A204.1 (cell line): Measurements from ENCODE around the gene SPACDR.

Experiments
- FAIRE-seq: peaks from 2 replicates; lab custom pipeline; 2012; peaks lifted over from hg19 to GRCh38; lab: Jason Lieb, UNC

The SPACDR gene

DNA sequence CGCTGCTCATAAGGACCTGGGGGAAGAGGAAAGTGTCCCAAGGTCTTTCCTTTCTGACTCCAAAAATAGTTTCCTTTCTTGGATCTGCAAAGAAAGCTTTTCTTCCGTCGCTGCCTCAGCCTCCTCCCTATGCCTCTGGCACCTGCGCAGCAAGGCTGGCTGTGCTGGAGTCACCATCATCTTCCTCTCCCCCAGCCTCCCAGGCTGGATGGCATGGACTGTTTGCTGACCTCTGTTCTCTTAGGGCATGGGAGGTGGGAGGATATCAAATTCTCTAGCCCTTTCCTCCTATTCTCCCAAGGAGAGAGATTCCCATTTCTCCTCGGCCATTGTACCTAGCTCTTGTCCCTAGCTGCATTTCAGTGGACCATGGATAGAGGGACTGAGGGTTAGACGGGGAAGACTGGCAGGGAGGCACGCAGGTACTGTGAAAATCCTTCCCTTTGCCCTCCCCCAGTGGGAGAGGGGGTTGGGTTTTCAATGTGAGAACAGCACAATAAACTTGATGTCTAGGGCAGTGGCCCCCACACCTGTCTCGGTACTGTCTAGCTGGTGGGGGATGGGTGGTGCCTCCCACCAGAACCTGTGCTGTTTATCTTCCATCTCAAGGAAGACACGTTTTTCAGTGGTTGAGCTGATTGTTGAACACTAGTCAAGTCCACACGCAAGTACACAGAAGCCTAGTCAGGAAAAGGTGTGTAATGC, 30.3 kb downstream of the SPACDR start:
- FAIRE-seq: no peak

DNA sequence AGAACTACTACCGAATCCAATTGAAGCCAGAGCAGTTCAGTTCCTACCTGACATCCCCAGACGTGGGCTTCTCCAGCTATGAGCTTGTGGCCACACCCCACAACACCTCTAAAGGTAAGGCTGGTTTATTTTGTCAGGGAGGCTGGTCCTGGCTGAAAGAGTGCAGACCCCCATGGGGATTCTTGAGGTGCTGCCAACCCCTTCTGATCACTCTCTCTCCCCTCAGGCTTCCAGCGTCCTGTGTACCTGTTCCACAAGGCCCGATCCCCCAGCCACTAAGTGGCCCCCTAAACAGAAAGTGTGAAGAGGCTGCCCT, 30.8 kb downstream of the SPACDR start:
- no peak for FAIRE-seq

DNA sequence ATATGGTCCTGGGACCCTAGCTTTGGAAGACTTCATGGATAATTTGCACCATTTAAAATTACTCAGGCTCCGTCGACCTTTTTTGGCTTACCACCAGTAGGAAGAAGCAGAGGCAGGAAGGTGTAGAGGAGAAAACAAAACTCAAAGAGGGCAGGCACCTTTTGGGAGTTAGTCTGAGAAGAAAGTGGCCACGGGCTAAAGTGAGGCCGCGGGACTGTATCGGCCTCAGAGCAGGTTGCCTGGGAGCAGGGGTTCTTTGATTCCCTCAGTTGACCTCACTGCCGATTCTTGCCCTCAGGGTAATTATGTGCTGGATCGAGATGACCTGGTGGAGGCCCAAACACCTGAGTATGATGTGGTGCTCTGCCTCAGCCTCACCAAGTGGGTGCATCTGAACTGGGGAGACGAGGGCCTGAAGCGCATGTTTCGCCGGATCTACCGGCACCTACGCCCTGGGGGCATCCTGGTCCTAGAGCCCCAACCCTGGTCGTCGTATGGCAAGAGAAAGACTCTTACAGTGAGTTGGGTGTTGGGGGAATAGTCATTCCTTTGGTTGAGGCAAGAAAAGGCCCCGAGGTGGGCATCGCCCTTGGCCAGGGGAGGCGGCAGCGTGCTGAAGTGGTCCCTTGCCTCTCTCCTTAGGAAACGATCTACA, 31.3 kb downstream of the SPACDR start:
- FAIRE-seq: no peak

DNA sequence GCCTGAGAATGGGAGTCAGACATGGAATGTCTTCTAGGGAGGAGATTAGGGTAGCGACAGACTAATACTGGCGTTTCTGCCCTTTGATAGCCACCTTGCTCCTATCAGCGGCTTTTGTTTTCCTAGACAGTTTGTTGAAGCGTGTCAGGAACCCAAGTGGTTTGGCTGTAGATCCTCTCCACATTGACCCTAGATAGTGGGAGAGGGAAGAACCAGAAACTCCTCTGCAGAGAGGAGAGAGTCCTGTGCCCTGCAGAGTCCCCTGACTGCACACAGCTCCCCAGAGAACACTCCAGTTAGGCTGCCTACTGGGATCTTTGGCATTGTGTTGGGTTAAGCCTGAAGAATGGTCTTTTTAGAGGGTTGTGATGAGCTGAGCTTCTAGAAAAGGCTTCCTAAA, 32.0 kb downstream of the SPACDR start:
- FAIRE-seq: no peak

GRCh38 chr7:100431286-100431735, 32.7 kb downstream of the SPACDR start:
- FAIRE-seq: no peak

GRCh38 chr7:100430493-100431285, 33.4 kb downstream of the SPACDR start:
- FAIRE-seq: no peak

GRCh38 chr7:100429637-100430492, 34.2 kb downstream of the SPACDR start, which contains the start of gene MEPCE:
TSS of gene MEPCE (plus strand) at chr7:100429831. CDS start at chr7:100430019, 188 bp downstream.
- FAIRE-seq: no peak

GRCh38 chr7:100428967-100429636, 35.0 kb downstream of the SPACDR start:
- peak; percentile 98 for FAIRE-seq

DNA sequence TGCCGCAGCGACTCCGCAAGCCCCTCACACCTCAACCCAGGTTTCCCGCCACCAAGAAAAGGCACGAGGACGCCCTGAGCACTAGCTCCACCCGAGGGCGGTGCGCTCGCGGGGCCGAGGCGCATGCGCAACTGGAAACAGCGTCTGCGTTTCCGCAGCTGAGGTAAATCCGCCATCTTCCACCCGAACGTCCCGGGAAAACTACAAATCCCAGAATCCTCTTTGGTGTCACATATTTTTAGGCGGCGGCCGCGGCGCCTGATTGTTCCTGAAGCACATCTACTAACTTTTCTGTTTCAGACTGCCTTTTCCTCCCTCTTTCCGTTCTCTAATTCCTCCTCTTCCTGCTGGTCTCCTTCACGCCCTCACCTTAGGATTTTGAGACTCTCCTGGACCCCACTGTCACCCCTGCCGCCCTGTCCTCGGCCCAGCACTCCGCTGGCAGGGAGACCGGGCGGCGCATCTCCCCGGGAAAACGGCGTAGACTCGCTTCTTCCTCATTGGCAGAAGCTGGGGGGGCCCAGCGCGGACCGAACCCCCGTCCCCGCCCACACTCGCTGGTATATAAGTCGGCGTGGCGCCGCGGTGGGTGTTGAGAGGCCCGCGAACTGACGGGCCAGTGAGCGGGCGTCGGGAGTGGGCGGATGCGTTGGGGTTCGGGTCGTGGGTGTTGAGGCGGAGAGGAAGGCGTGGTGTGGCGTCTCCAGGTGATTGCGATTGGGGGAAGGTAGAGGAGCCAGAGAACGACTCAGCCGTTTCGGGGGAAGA, 35.7 kb downstream of the SPACDR start, which contains the start of gene ZCWPW1:
Gene ZCWPW1, minus strand, starts transcription at position 505 of the 768 bp plus-strand sequence. CDS start 8,054 bp downstream, outside the sequence.
- FAIRE-seq: no peak

DNA sequence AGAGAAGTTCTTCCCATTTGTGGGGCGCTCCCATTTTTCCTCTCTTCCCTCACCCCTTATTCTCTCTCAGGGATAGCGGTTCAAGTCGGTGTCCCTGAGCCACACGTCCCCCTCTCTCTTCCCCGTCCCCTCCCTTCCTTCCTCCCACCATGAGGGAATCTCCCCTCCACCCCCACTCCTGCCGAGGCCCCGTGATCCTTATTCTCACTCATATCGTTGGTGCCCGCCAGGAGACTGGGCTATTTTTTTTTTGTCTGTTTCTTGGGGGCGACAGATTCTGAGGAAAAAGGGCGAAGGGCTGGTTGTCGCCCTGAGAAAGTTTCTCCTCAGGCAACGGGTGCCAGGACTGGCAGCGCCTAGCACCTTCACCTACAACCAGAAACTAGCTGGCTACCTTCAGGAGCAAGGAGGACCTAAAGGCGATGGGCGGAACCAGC, 36.3 kb downstream of the SPACDR start:
- no peak for FAIRE-seq

DNA sequence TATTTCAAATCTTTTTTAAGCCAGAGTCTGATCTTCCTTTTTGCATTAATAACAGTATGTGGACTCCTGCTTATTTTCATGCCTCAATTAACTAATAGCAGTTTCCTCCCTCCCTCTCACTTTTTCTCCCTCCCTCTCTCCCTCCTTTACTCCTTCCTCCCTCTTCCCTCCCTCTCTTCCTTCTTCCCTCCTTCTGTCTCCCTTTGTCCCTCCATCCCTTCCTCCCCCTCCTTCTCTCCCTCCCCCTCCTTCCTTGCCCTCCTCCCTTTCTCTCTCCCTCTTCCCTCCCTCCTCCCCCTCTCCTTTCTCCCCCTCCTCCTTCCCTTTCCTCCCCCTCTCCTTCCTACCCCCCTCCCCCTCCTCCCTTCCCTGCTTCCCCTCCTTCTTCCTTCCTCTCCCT, 37.5 kb downstream of the SPACDR start:
- FAIRE-seq: no peak

DNA sequence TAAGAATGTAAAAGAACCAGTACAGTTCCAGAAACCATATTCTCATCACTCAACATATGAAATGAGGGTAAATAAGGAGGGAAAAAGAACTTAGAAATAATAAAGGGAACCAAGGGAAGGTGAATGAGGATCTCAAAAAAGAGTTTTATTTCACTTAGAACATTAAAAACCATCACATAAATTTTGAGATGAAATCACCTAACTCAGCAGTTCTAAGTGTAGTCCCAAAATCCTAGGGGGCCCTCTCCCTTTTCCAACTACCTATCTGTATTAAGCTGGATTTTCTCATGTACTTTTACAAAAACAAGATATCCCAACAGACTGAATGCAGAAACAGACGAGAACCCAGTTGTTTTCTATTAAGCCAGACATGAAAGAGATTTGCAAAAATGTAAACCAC, 38.7 kb downstream of the SPACDR start:
- no peak for FAIRE-seq

GRCh38 chr7:100423315-100423714, 40.7 kb downstream of the SPACDR start:
- FAIRE-seq: no peak

- no peak for FAIRE-seq
These were observed 44.3 kb downstream of the SPACDR start for GRCh38 chr7:100419660-100420226.

GRCh38 chr7:100418930-100419659, 45.0 kb downstream of the SPACDR start:
- FAIRE-seq: no peak

- no peak for FAIRE-seq
These were observed 48.6 kb downstream of the SPACDR start for GRCh38 chr7:100415448-100415847.

DNA sequence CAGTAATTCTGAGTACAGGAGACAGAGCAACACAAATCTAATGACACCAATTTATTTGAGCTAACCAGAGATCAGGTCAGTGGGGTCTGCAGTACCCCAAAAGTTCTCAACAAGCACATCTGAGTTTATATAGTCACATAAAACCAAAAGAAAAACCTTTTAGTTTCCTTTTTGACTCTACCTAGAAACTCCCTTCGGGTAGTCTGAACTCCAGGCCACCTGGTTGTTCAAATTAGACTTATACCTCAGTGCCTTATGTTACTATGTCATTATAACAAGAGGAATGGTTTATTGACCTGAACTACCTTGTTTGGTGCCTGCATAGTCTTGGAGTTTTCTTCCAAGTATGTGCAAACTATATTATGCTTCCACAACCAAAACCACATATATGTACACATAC, 50.2 kb downstream of the SPACDR start:
- no peak for FAIRE-seq

DNA sequence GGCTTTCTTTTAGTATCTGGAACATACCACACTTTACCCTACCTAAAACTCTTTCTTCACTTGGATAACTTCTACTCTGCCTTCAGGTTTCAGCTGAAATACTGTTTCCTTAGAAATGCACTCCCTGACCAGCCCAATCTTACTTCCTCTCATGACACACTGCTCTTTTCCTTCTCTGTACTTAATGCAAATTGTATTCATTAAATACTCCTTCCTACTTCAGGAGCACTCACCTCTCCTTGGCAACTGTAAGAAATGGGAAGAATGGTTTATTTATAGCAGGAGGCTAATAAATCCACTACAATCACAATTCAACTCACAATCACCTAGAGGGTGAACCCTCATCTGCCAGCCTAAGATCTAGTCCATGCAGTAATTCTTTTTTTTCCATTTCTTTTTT, 50.7 kb downstream of the SPACDR start:
- no peak for FAIRE-seq

- no peak for FAIRE-seq
These were observed 53.0 kb downstream of the SPACDR start for GRCh38 chr7:100411101-100411500.
